Activated T-helper 1 cell treated with anti-CD3 and anti-CD28 coated beads, Interleukin-2, amount 50 U/mL, for 16 hours (primary cell): Measurements from ENCODE around the gene DIPK1B.
A peak's percentile ranks its signal among the peaks of the same experiment; 100 is the strongest.

ENCODE experiments used
- DNase-seq, 2 donors: peaks; one replicate each; pipeline ENCODE4 v3.0.0-alpha.2; 2020; ENCODE audit warnings: low read depth in 1 of 2, low spot score in 1 of 2

DIPK1B gene

DNA sequence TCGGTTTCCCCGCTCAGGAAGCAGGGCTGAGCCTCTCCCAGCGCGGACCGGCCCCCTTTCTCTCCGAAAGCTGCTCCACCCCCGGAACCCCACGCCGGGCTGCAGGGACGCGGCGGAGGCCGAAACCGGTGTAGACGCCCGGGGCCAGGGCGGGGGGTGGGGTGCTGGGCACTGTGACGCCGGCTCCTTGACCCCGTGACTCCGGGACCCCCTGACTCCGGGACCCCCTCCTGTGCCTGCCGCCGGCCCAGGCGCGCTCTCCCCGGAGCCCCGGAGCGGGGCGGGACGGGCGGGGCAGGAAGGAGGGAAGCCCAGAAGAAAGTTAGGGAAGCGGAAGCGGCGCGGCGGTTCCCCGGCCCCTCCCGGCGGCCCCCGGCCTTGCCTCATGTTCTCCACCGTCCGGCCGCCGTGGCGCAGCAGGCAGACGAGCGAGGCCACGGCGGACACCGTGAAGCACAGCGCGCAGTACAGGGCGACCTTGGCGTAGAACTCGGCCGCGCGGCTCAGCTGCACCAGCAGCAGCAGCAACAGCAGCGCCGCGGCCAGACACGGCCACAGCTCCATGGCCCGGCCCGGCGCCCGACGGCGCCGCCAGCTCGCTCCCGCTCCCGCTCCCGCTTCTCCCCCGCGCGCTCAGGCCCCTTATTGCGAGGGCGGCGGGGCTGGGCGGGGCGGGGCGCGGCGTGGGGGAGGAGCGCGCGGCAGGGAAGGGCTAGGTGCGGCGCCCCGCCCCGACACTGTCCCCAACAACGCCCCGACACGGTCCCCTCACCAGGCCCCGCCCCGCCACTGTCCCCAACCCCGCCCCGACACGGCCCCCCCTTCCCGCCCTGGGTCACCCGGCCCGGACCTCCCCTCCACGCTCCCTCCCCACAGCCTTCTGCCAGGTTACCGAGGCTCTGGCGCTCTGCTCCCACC is 25.3 kb upstream of the DIPK1B start, which contains the start of gene AGPAT2:
Gene AGPAT2 (minus strand): TSS at position 664 of the 918 bp plus-strand sequence. CDS start 100 bp downstream, at position 564.
- peak; percentile 29 to 36 for DNase-seq

- DNase-seq = no peak
Measured at GRCh38 chr9:136687721-136688223, 24.6 kb upstream of the DIPK1B start.

- DNase-seq = no peak
Measured at GRCh38 chr9:136688274-136689107, 23.9 kb upstream of the DIPK1B start.

- no peak for DNase-seq
Measured at GRCh38 chr9:136689108-136689460, 23.3 kb upstream of the DIPK1B start.

GRCh38 chr9:136690104-136690805 is 22.1 kb upstream of the DIPK1B start:
- no peak for DNase-seq

- no peak for DNase-seq
Measured at GRCh38 chr9:136690806-136691261, 21.5 kb upstream of the DIPK1B start.

DNA sequence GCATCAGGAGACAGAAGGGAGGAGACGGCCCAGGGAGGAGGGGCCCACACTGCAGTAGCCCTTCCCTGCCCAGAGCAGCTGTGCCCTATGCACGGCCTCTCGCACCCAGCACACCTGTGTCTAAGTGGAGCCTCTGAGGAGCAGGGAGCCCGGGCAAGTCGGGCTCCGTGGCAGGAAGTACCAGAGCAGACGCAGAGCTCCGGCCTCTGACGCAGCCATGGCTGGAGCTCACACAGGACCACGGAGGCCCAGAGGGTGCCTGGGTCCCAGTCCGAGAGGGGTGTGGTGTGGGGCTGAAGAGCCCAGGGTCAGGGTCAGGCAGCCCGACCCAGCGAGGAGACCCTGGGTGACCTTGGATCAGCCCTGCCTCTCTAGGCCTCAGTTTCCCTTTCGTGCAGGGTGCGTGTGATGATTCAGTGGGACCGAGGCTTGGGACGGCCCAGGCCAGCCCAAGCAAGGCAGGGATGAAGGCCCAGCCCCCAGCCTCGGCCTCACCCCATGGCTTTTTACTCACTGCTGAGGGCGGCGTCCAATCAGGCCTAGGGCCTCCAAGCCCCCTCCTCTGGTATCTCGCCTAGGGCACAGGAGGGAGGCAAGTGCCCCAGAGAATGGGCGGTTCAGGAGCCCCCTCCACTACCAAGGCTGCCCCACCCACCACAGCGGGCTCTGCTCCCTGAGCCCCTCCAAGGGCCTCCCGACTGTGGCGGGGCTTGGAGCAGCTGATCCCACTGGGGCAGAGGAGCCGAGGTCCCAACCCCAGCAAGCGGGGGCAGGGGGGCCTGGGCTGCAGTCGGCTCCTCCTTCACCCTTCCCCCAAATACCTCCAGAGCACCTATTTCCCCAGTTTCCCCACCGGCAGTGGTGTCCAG is 20.8 kb upstream of the DIPK1B start:
- DNase-seq = no peak

GRCh38 chr9:136692185-136693134 is 19.9 kb upstream of the DIPK1B start:
- DNase-seq = no peak

DNA sequence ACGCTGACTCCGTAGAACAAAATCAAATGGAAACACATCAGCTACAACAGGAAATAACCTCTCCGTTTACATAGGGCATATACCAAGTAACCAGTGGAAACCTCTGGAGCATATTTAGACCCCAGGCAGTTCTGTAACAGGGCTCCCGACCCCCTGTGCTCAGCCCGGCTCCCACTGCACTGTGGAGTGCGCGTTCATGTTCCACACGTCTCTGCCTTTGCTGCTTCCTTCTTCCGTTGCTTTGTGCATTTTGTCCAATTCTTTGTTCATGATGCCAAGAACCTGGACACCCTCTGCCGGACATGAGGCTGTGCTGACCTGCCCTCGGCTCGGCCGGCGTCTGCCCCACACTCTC is 19.3 kb upstream of the DIPK1B start:
- DNase-seq = no peak

DNA sequence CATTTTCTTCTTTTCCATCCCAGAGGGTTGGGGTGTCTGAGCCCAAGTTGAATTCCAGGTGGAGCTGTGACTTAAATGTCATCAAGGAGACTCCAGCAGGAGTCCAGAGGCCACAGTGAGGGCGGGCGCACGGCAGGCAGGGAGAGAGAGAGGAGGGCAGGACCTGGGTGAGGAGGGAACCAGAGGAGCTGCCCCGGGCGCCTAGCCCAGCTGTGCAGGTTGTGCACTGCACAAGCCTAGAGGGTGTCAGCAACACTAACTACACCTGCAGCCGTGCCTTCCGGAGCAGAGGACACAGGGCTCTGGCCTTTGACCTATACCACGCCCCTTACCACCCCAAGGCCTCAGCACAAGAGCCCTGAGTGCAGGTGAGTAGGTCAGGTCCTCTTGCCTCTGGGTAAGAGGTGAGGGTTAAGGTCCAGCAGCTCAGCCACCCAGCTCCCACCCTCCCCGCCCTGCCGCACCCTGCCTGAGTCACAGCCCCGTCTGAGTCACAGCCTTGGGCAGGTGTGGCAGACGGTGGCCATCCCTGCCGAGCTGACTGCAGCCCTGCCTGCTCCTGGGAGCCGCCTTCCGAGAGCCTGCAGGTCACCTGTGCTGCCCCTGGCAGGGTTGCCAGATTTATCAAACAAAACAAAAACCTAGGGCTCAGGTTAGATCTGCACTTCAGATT is 18.7 kb upstream of the DIPK1B start:
- no peak for DNase-seq

DNA sequence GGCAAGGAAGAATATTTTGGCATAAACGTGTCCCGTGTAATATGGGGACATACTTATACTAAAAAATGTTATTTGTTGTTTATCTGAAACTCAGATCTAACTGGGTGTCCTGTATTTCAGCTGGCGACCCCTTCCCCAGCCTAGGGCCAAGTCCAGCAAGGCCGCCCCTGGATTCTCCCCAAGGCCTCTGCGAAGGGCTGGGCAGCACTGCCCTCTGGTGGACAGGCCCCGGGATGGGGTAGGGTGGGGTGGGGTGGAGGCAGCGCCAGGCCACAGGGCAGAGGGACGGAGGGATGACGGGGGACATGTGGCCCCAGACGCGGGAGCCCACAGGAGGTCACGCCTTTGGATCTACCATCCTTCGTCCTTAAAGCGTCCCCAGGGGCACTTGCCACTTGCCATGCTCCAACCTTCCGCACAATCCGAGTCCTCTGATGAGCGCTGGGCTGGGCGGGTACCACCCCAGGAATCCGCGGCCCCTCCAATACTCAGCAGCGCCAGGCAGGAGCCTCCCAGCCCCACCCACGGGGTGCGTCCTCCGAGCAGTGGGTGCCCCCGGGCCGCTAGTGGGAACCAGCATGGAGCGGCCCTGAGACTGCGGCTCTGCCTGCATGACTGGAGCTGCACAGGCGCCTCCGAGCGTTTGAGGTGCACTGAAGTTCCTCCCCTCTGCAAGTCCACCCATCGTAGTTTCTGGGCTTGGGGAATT is 18.1 kb upstream of the DIPK1B start:
- no peak for DNase-seq

DNA sequence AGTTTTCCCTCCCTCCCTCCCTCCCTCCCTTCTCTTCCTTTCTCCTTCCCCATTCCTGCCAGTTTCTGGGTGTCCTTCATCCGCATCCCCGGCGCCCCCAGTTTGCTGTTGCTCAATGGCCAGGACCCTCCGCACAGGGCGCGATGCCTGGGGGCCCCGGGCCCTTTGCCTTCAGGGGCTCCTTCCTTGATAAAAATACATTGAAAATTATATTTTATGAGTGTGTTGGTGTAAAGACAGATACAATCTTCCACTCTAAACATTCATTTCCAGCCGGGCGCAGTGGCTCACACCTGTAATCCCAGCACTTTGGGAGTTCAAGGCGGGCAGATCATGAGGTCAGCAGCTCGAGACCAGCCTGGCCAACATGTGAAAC is 17.5 kb upstream of the DIPK1B start:
- DNase-seq = no peak

- DNase-seq = no peak
Measured at GRCh38 chr9:136695435-136695895, 16.9 kb upstream of the DIPK1B start.

DNA sequence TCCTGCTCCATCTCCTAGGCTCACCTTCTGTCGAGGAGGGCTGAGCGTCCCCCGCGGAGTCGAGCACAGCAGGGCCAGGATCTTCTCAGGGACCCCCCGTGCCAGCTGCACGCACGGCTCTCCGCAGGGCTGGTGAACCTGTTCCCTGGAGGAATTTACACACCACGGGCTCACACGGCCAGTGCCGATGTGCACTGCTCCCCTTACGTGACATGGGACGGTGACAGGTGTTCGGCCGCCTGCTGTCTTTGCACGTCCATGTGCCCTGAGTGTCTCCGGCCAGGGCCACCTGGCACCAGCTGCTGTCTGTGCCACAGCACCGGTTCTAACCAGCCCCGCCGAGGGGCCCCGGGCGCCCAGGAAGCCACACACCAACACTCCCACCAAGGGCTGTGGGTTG is 16.4 kb upstream of the DIPK1B start:
- DNase-seq = no peak

DNA sequence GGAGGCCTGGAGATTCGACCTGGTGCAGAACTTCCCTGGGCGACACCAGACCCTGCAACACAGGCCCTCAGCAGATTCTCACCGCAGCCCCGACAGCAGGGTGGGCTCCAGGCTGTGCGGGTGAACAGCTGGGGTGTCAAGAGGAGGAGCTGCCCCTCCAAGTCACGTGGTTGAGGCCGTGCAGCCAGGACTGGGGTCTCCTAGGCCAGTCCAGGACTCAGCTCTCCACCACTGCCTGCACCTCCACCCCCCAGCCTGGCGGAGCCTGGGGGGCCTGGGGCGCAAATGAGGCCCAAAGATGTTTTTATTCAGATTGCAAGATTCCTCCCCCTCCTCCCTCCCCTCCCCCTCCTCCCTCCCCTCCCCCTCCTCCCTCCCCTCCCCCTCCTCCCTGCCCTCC is 15.9 kb upstream of the DIPK1B start:
- DNase-seq = no peak

DNA sequence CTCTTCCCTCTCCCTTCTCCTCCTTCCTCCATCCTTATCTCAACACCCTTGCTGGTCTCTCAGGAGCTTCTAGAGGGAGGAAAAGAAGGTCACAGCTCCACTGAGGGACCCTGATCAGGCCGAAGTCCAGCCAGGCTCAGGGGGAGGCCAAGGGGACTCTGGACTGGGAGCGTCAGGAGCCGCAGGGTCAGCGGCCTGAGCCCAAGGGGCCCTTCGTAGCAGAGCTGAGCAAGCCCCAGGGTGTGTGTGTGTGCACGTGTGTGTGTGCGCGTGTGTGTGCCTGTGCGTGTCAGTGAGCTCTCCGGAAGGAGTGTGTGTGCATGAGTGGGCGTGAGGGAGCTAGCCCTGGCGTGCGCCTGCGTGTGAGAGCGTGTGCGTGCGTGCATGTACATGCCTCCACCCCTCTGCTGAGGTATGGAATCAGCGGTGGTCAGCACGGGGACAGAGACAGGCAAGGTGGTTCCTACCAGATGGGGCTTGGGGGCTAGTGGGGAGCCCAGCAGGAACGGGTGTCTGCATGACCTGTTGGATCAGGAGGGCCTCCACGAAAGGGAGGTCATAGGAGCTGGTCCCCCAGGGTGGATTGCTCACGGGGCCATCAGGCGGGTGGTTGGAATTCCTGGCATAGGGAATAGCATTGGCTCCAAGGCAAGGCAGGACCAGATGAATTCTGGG is 15.1 kb upstream of the DIPK1B start:
- DNase-seq = no peak

- DNase-seq = no peak
Measured at GRCh38 chr9:136697821-136698526, 14.4 kb upstream of the DIPK1B start.
